HG03575 (cell line): Measurements from ENCODE around the gene TMEM38B.
"Not testable (repeated sequence)": the region's sequence is repeated elsewhere in the genome, so short reads cannot be mapped to it uniquely, and the experiment has no call there.

Experiments
- ATAC-seq: cut with Tn5 transposase; IDR thresholded peaks from one replicate; pipeline ENCODE4 v1.9.1; 2021; ENCODE audit not compliant: unreplicated experiment, insufficient number of reproducible peaks, low FRiP score; ENCODE audit errors: extremely low read depth

Gene TMEM38B

DNA sequence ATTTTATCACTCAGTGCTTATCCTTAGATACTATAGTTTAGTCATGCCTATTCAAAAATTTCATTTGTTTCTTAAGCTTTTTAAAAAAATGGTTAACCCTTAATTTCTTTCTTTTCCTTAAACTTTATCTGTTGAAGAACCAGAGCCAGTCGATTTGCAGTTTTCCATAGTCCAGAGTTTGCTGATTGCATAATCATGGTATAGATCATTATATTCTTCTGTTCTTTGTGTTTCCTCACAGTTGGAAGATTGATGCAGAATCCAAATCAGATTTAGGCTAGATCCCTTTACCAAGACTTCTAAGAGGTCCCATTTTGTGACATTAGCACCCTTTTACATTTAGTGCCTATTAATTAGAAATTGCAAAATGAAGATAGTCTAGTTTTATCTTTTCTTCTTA lies 18.0 kb downstream of the TMEM38B start:
- ATAC-seq: no peak

GRCh38 chr9:105712773-105713172 lies 18.4 kb downstream of the TMEM38B start:
- no peak for ATAC-seq

GRCh38 chr9:105713260-105714019 lies 19.1 kb downstream of the TMEM38B start:
- ATAC-seq: no peak

DNA sequence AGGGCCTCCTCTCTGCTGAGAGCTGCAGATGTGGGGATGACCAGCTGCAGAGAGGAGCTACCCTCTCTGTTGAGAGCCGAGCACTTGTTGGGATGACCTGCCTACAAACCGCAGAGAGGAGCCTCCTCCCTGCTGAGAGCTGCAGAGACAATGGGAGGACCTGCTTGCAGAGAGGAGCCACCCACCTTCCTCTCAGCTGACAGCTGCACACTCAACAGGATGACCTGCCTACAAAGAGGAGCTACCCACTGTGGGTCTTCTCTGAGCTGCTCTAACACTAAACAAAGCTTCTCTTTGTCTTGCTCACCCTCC lies 19.6 kb downstream of the TMEM38B start:
- no peak for ATAC-seq

- no peak for ATAC-seq
Observed at GRCh38 chr9:105716146-105716545, 21.8 kb downstream of the TMEM38B start.

- ATAC-seq: no peak
Observed at GRCh38 chr9:105722099-105722498, 27.8 kb downstream of the TMEM38B start.

DNA sequence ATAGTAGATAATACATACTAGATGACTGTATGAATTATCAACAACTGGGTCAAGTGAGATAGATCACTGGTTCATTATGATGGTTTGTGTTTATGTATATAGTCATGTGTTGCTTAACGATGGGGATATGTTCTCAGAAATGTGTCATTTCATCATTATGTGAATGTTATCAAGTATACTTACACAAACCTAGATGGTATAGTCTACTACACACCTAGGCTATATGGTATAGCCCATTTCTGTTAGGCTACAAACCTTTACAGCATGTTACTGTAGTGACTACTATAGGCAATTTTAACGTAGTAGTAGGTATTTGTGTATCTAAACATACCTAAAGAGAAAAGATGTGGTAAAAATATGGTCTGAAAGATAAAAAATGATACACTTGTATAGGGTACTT lies 31.0 kb downstream of the TMEM38B start:
- no peak for ATAC-seq

DNA sequence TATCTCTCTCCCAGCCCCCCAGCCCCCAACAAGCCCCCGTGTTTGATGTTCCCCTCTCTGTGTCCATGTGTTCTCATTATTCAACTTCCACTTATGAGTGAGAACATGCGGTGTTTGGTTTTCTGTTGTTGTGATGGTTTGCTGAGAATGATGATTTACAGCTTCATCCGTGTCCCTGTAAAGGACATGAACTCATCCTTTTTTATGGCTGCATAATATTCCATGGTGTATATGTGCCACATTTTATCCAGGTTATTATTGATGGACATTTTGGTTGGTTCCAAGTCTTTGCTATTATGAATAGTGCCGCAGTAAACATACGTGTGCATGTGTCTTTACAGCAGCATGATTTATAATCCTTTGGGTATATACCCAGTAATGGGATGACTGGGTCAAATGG lies 33.9 kb downstream of the TMEM38B start:
- ATAC-seq: not testable (repeated sequence)

DNA sequence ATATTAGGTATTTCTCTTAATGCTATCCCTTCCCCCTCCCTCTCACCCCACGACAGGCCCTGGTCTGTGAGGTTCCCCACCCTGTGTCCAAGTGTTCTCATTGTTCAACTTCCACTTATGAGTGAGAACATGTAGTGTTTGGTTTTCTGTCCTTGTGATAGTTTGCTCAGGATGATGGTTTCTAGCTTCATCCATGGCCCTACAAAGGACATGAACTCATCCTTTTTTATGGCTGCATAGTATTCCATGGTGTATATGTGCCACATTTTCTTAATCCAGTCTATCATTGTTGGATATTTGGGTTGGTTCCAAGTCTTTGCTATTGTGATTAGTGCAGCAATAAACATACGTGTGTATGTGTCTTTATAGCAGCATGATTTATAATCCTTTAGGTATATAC lies 37.1 kb downstream of the TMEM38B start:
- ATAC-seq: not testable (repeated sequence)

- ATAC-seq: no peak
Observed at GRCh38 chr9:105735366-105735765, 41.0 kb downstream of the TMEM38B start.

DNA sequence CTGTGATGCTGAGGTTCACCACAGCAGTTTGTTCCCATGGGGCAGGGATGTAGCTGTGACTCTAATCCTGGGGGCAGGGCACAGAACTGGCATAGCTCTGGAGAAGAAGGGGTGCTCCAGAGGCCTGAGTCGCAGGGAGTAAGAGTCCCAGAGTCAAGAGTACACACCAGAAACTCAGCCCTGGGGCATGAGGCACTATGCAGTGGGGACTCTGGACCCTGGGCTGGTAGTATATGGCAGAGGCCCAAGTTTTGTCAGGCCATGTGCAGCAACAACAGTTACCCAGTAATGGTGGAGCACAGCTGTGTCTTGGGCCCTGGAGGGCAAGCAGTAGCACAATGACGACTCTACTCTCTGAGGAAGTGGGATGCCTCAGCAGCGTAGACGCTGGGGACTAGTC lies 42.9 kb downstream of the TMEM38B start:
- ATAC-seq: no peak

- no peak for ATAC-seq
Observed at GRCh38 chr9:105742088-105742487, 47.7 kb downstream of the TMEM38B start.

DNA sequence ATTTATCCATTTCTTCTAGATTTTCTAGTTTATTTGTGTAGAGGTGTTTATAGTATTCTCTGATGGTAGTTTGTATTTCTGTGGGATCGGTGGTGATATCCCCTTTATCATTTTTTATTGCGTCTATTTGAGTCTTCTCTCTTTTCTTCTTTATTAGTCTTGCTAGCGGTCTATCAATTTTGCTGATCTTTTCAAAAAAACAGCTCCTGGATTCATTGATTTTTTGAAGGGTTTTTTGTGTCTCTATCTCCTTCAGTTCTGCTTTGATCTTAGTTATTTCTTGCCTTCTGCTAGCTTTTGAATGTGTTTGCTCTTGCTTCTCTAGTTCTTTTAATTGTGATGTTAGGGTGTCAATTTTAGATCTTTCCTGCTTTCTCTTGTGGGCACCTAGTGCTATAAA lies 53.0 kb downstream of the TMEM38B start:
- not testable (repeated sequence) for ATAC-seq

- ATAC-seq: no peak
Observed at GRCh38 chr9:105751761-105752160, 57.4 kb downstream of the TMEM38B start.

- ATAC-seq: no peak
Observed at GRCh38 chr9:105757496-105758251, 63.3 kb downstream of the TMEM38B start.

DNA sequence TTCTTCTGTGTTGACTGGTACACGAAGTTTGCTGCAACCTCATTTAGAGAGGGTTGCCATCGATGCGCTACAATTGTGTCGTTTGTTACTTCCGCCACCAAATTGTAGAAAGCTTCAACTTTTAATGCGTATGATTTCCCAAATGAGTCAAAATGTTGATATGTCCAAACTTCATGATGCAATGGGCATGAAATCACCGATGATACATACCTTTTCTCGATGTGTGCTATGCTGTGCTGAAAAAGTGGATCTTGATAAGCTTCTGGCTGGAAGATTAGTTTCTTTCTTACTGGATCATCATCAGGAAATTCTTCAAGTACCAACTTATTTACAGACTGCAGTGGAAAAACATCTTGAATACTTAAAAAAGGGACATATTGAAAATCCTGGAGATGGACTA lies 65.7 kb downstream of the TMEM38B start:
- ATAC-seq: no peak

GRCh38 chr9:105782561-105783494 lies 88.5 kb downstream of the TMEM38B start:
- not testable (repeated sequence) for ATAC-seq

- ATAC-seq: not testable (repeated sequence)
Observed at GRCh38 chr9:105783495-105783872, 89.1 kb downstream of the TMEM38B start.

GRCh38 chr9:105786796-105787195 lies 92.5 kb downstream of the TMEM38B start:
- ATAC-seq: not testable (repeated sequence)
